22Rv1 (cell line): ENCODE measurements around the gene SBF2.
A peak's percentile ranks its signal among the peaks of the same experiment; 100 is the strongest.

Experiments
- H3K27ac ChIP-seq: fragments of 450-650 bp; 2 replicates; pipeline ENCODE4 v1.5.1; 2017
- CTCF ChIP-seq: fragments of 450-650 bp; IDR thresholded peaks from 2 replicates; pipeline ENCODE4 v1.5.1; 2017; ENCODE audit warnings: mild to moderate bottlenecking
- ZFX ChIP-seq: fragments of 450-650 bp; IDR thresholded peaks from 2 replicates; pipeline ENCODE4 v1.6.1; 2017; ENCODE audit warnings: antibody characterized with exemption, borderline replicate concordance

The SBF2 gene

GRCh38 chr11:9758637-9759518 lies 535.1 kb downstream of the SBF2 start:
- no peak for TF ChIP-seq ZFX
- no peak for TF ChIP-seq CTCF

GRCh38 chr11:9757809-9758636 lies 536.0 kb downstream of the SBF2 start:
- TF ChIP-seq ZFX (no peak), CTCF (peak; percentile 96)
- H3K27ac ChIP-seq: peak overlapping the region; percentile 75

More at GRCh38 chr11:9758637-9759518, 535.1 kb downstream of the SBF2 start:
- H3K27ac ChIP-seq: peak overlapping the region; percentile 75

GRCh38 chr11:9756878-9757277 lies 537.1 kb downstream of the SBF2 start:
- TF ChIP-seq CTCF (no peak), ZFX (no peak)
- H3K27ac ChIP-seq: no peak overlapping the region

- no peak for TF ChIP-seq ZFX
- no peak for TF ChIP-seq CTCF
- H3K27ac ChIP-seq: no peak overlapping the region
These were observed 537.6 kb downstream of the SBF2 start for GRCh38 chr11:9756461-9756860.

GRCh38 chr11:9755561-9756185 lies 538.3 kb downstream of the SBF2 start:
- TF ChIP-seq CTCF: no peak
- no peak for TF ChIP-seq ZFX
- H3K27ac ChIP-seq: no peak overlapping the region

GRCh38 chr11:9754010-9754471 lies 540.0 kb downstream of the SBF2 start:
- H3K27ac ChIP-seq: no peak overlapping the region
- TF ChIP-seq CTCF (no peak), ZFX (no peak)

- TF ChIP-seq ZFX: no peak
- TF ChIP-seq CTCF: no peak
- H3K27ac ChIP-seq: no peak overlapping the region
These were observed 541.0 kb downstream of the SBF2 start for GRCh38 chr11:9753021-9753420.
